ENCODE data around the gene ANTKMT. TPM values are rescaled to one million over a fixed set of nuclear protein-coding genes. Genes with fewer than 3 reads are reported as not detected.
A peak's percentile ranks its signal among the peaks of the same experiment; 100 is the strongest.

Gene ANTKMT
- total and polyA plus RNA-seq, 2 of the 4 experiments (the other 2 are of a cell fraction), result 7.3 to 16.2 TPM

GRCh38 chr16:674968-675883, 45.7 kb upstream of the ANTKMT start, which contains the start of gene RHBDL1 (continued):
- TF ChIP-seq RFX5 (IDR thresholded peaks at IDR 0.05; ENCODE audit: low read depth, low read length) (no peak), MAFK (IDR thresholded peaks at IDR 0.05; ENCODE audit: low read depth, low read length) (no peak), RAD21 (IDR thresholded peaks at IDR 0.05; ENCODE audit: low read length) (no peak)

GRCh38 chr16:675884-676564, 44.9 kb upstream of the ANTKMT start:
- no TSS peak for BruUV-seq (replicated peaks)
- H3K14ac ChIP-seq (replicated peaks; ENCODE audit: low read depth, low read length), result no peak overlapping the region
- H3K4me1 ChIP-seq (ENCODE audit: control insufficient read depth, insufficient read depth, low read length), result peaks cover 10% of the 10 kb centered on the region
- H3K4me2 ChIP-seq (ENCODE audit: low read depth, low read length), result peak overlapping the region; percentile 90
- H2BK120ac ChIP-seq (ENCODE audit: low read depth, low read length), result no peak overlapping the region
- no peak overlapping the region for H3K27ac ChIP-seq (ENCODE audit: insufficient read depth, low read length)
- H3K9ac ChIP-seq (ENCODE audit: low read depth, low read length), result no peak overlapping the region
- peaks cover 0 to 23% of the 10 kb centered on the region in 2 experiments; a peak in 1 of 4 replicates for H3K79me1 ChIP-seq (ENCODE audit: low read depth in 1 of 2, low read length in 2 of 2)
- ATAC-seq (ENCODE audit: low read depth), result no peak
- CTCF ChIA-PET, result no interaction called here
- H4K20me1 ChIP-seq (ENCODE audit: insufficient read depth, low read length), result peaks cover 24% of the 10 kb centered on the region
- 0 out of 2 replicates have a peak overlapping the region, but pooled peaks have one; percentile 11 for H4K5ac ChIP-seq (ENCODE audit: low read depth, low read length)
- no peak overlapping the region for H3K4ac ChIP-seq (ENCODE audit: low read depth, low read length)
- peak overlapping the region; percentile 78 for H2AK9ac ChIP-seq (replicated peaks; ENCODE audit: low read depth, low read length, poor library complexity)
- dilution Hi-C loops (cut with HindIII; ENCODE audit: low sequenced_read_pairs, unreplicated experiment), result no loop called here
- no peak overlapping the region for H3K56ac ChIP-seq (ENCODE audit: extremely low read depth, insufficient read depth, low read length)
- H3K9me1 ChIP-seq (ENCODE audit: insufficient read depth, low read length), result peaks cover 9% of the 10 kb centered on the region; the same call in 1 of the 2 replicates
- no peak for DNase-seq
- no peaks in the 10 kb centered on the region for H3K9me3 ChIP-seq (ENCODE audit: control insufficient read depth, insufficient read depth, low read length)
- peaks cover 31% of the 10 kb centered on the region for H3K36me3 ChIP-seq (ENCODE audit: control insufficient read depth, insufficient read depth, low read length)
- no peak overlapping the region for H4K8ac ChIP-seq (ENCODE audit: low read depth in 2 of 2, low read length in 2 of 2)
- peak overlapping the region; percentile 89 for H2AFZ ChIP-seq (replicated peaks; ENCODE audit: low read length, poor library complexity)
- in situ Hi-C loops (cut with MboI; ENCODE audit: low sequenced_read_pairs), result no loop called here
- no peaks in the 10 kb centered on the region for H3K27me3 ChIP-seq (ENCODE audit: control insufficient read depth, insufficient read depth, low read length)
- no peak overlapping the region for H2BK15ac ChIP-seq (ENCODE audit: low read depth, low read length)
- no peak overlapping the region for H3K18ac ChIP-seq (ENCODE audit: low read depth, low read length)
- no peak overlapping the region for H4K91ac ChIP-seq (ENCODE audit: insufficient read depth, low read depth, low read length)
- POLR2A ChIA-PET (ENCODE audit: unreplicated experiment), result no interaction called here
- peak overlapping the region; percentile 50 for H3K4me3 ChIP-seq (ENCODE audit: insufficient read depth, low read depth, low read length)
- H2AK5ac ChIP-seq (ENCODE audit: low read depth, low read length), result no peak overlapping the region; the same call in 1 of the 2 replicates
- no peak overlapping the region for H2BK5ac ChIP-seq (ENCODE audit: low read depth, low read length, poor library complexity, severe bottlenecking)
- intact Hi-C loops (cut with micrococcal nuclease), result no loop called here
- no peak overlapping the region for H2BK20ac ChIP-seq (ENCODE audit: low read depth, low read length)
- no peak overlapping the region for H3K23ac ChIP-seq (ENCODE audit: low read depth, low read length)
- 86% methylated on average over 8 of the region's 25 CpGs; no CpG with 5 or more reads in 1 of the 2 experiments for WGBS, 2 experiments (ENCODE audit: extremely low coverage in 2 of 2, insufficient read length in 1 of 2)
- TF ChIP-seq RCOR1 (IDR thresholded peaks at IDR 0.05; ENCODE audit: insufficient replicate concordance, low read length), result no peak
- TF ChIP-seq POLR2A (IDR thresholded peaks at IDR 0.05; ENCODE audit: low read depth, low read length), result no peak
- TF ChIP-seq MAFK (IDR thresholded peaks at IDR 0.05; ENCODE audit: low read depth, low read length), result no peak
- TF ChIP-seq USF2 (IDR thresholded peaks at IDR 0.05; ENCODE audit: low read depth, low read length), result no peak
- TF ChIP-seq CTCF (conservative IDR thresholded peaks at IDR 0.05; ENCODE audit: low read depth, low read length), result no peak
- no peak for TF ChIP-seq BHLHE40 (IDR thresholded peaks at IDR 0.05; ENCODE audit: low read depth, low read length)
- TF ChIP-seq CHD1 (IDR thresholded peaks at IDR 0.05; ENCODE audit: low read depth, low read length), result no peak
- no peak for TF ChIP-seq ELK1 (IDR thresholded peaks at IDR 0.05; ENCODE audit: borderline replicate concordance, low read depth, low read length)
- no peak for TF ChIP-seq RAD21 (IDR thresholded peaks at IDR 0.05; ENCODE audit: low read length)

All from IMR-90 (cell line).